GM12873 (cell line): ENCODE results near the gene GID8.

Experiments used
- TF ChIP-seq, protein P1 (sequence below): IDR thresholded peaks from 2 replicates; pipeline ENCODE4 v1.5.1; 2012; ENCODE audit warnings: low read depth, mild to moderate bottlenecking, moderate library complexity, low read length, control low read depth; ENCODE audit not compliant: insufficient read depth; ENCODE audit errors: missing control alignments

Gene GID8

GRCh38 chr20:62967628-62968351, 29.8 kb downstream of the GID8 start:
- TF ChIP-seq, protein P1, sequence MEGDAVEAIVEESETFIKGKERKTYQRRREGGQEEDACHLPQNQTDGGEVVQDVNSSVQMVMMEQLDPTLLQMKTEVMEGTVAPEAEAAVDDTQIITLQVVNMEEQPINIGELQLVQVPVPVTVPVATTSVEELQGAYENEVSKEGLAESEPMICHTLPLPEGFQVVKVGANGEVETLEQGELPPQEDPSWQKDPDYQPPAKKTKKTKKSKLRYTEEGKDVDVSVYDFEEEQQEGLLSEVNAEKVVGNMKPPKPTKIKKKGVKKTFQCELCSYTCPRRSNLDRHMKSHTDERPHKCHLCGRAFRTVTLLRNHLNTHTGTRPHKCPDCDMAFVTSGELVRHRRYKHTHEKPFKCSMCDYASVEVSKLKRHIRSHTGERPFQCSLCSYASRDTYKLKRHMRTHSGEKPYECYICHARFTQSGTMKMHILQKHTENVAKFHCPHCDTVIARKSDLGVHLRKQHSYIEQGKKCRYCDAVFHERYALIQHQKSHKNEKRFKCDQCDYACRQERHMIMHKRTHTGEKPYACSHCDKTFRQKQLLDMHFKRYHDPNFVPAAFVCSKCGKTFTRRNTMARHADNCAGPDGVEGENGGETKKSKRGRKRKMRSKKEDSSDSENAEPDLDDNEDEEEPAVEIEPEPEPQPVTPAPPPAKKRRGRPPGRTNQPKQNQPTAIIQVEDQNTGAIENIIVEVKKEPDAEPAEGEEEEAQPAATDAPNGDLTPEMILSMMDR: no peak

GRCh38 chr20:62968378-62969178, 30.6 kb downstream of the GID8 start:
- TF ChIP-seq, protein P1: no peak

- TF ChIP-seq, protein P1: no peak
Observed at GRCh38 chr20:62969179-62969760, 31.3 kb downstream of the GID8 start.

- TF ChIP-seq, protein P1: no peak
Observed at GRCh38 chr20:62969939-62970306, 32.0 kb downstream of the GID8 start.

GRCh38 chr20:62970307-62971210, 32.6 kb downstream of the GID8 start:
- TF ChIP-seq, protein P1: no peak

GRCh38 chr20:62971211-62971949, 33.4 kb downstream of the GID8 start:
- TF ChIP-seq, protein P1: no peak
